DND-41 (cell line): ENCODE data around the gene PRTG.

Experiments used
- ATAC-seq: fragments of 200-7000 bp; cut with Tn5 transposase; 3 replicates; pipeline ENCODE4 v1.9.1; 2021; ENCODE audit warnings: low read depth; ENCODE audit not compliant: insufficient read depth
- DNase-seq: peaks from one replicate; pipeline ENCODE4 v3.0.0-alpha.2; 2020
- H2AFZ ChIP-seq: 2 replicates; pipeline ENCODE4 v1.6.0; 2012; ENCODE audit warnings: low read depth, low read length
- H3K27ac ChIP-seq: 2 replicates; pipeline ENCODE4 v1.5.1; 2012; ENCODE audit warnings: low read length, inconsistent platforms
- H3K27me3 ChIP-seq: fragments of 200-600 bp; sonication (generic); 2 replicates; pipeline ENCODE4 v1.6.0; 2012; ENCODE audit warnings: low read length, mild to moderate bottlenecking, inconsistent platforms; ENCODE audit not compliant: insufficient read depth, poor library complexity
- H3K36me3 ChIP-seq: 2 replicates; pipeline ENCODE4 v1.5.1; 2012; ENCODE audit warnings: low read length, inconsistent platforms; ENCODE audit not compliant: insufficient read depth
- H3K4me1 ChIP-seq: 2 replicates; pipeline ENCODE4 v1.5.1; 2012; ENCODE audit warnings: mild to moderate bottlenecking, low read length; ENCODE audit not compliant: insufficient read depth
- H3K4me2 ChIP-seq: 2 replicates; pipeline ENCODE4 v1.6.0; 2012; ENCODE audit warnings: mild to moderate bottlenecking, moderate library complexity, low read length, inconsistent platforms; ENCODE audit not compliant: insufficient read depth
- H3K4me3 ChIP-seq, 2 experiments: fragments of 200-600 bp in 1 of 2; shearing (Covaris generic) in 1 of 2; 2 replicates each; pipeline ENCODE4 v1.5.1; 2012 to 2016; ENCODE audit warnings: inconsistent platforms in 2 of 2, low read length in 2 of 2, mild to moderate bottlenecking in 2 of 2, low read depth in 1 of 2, moderate library complexity in 1 of 2
- H3K79me2 ChIP-seq: 2 replicates; pipeline ENCODE4 v1.6.0; 2012; ENCODE audit warnings: low read length, inconsistent platforms; ENCODE audit not compliant: insufficient read depth
- H3K9ac ChIP-seq: 2 replicates; pipeline ENCODE4 v1.6.0; 2012; ENCODE audit warnings: low read depth, mild to moderate bottlenecking, inconsistent platforms, low read length, moderate library complexity
- H3K9me3 ChIP-seq: 2 replicates; pipeline ENCODE4 v1.5.1; 2012; ENCODE audit warnings: low read length, moderate library complexity, mild to moderate bottlenecking, inconsistent platforms; ENCODE audit not compliant: insufficient read depth, severe bottlenecking
- H4K20me1 ChIP-seq: 2 replicates; pipeline ENCODE4 v1.6.0; 2012; ENCODE audit warnings: low read length; ENCODE audit not compliant: insufficient read depth
- CTCF ChIP-seq: IDR thresholded peaks from 2 replicates; pipeline ENCODE4 v1.5.1; 2012; ENCODE audit warnings: borderline replicate concordance, low read length, moderate library complexity, mild to moderate bottlenecking; ENCODE audit not compliant: poor library complexity, severe bottlenecking; ENCODE audit errors: extremely low read depth
- EZH2 ChIP-seq: IDR thresholded peaks from 3 replicates; pipeline ENCODE4 v1.6.1; 2012; ENCODE audit warnings: borderline replicate concordance, low read depth, mild to moderate bottlenecking, moderate library complexity, low read length, inconsistent platforms; ENCODE audit not compliant: severe bottlenecking

Gene PRTG

GRCh38 chr15:55618387-55618786 is 124.6 kb downstream of the PRTG start:
- H3K9me3 ChIP-seq, result no peaks in the 10 kb centered on the region
- no peaks in the 10 kb centered on the region for H3K79me2 ChIP-seq
- H3K36me3 ChIP-seq, result no peaks in the 10 kb centered on the region
- no peak overlapping the region for H2AFZ ChIP-seq
- H3K4me2 ChIP-seq, result no peak overlapping the region
- H3K4me1 ChIP-seq, result no peaks in the 10 kb centered on the region
- TF ChIP-seq CTCF (no peak), EZH2 (no peak)
- no peaks in the 10 kb centered on the region for H4K20me1 ChIP-seq
- no peak for ATAC-seq
- H3K27ac ChIP-seq, result no peak overlapping the region
- H3K9ac ChIP-seq, result no peak overlapping the region
- H3K4me3 ChIP-seq, result no peak overlapping the region
- DNase-seq, result no peak
- H3K27me3 ChIP-seq, result peaks cover 4% of the 10 kb centered on the region

- TF ChIP-seq EZH2, result no peak
- Histone ChIP-seq H2AFZ (no peak overlapping the region), H3K9me3 (no peaks in the 10 kb centered on the region), H3K4me2 (no peak overlapping the region), H3K4me3 (no peak overlapping the region), H4K20me1 (no peaks in the 10 kb centered on the region), H3K27me3 (peaks cover 4% of the 10 kb centered on the region), H3K4me1 (no peaks in the 10 kb centered on the region), H3K9ac (no peak overlapping the region), H3K79me2 (no peaks in the 10 kb centered on the region), H3K27ac (no peak overlapping the region), H3K36me3 (no peaks in the 10 kb centered on the region)
- ATAC-seq (no peak), DNase-seq (no peak)
Measured at GRCh38 chr15:55615445-55615844, 127.5 kb downstream of the PRTG start.

- no peak for ATAC-seq
- no peaks in the 10 kb centered on the region for H3K4me1 ChIP-seq
- H3K4me3 ChIP-seq, result no peak overlapping the region
- H3K9me3 ChIP-seq, result no peaks in the 10 kb centered on the region
- TF ChIP-seq CTCF, result no peak
- TF ChIP-seq EZH2, result no peak
- DNase-seq, result no peak
- no peak overlapping the region for H3K9ac ChIP-seq
- peaks cover 4% of the 10 kb centered on the region for H3K27me3 ChIP-seq
- no peaks in the 10 kb centered on the region for H3K36me3 ChIP-seq
- no peaks in the 10 kb centered on the region for H3K79me2 ChIP-seq
- H3K4me2 ChIP-seq, result no peak overlapping the region
- no peaks in the 10 kb centered on the region for H4K20me1 ChIP-seq
- H2AFZ ChIP-seq, result no peak overlapping the region
- no peak overlapping the region for H3K27ac ChIP-seq
Measured at GRCh38 chr15:55613727-55614126, 129.2 kb downstream of the PRTG start.

GRCh38 chr15:55606214-55606613 is 136.7 kb downstream of the PRTG start:
- Histone ChIP-seq H3K79me2 (no peaks in the 10 kb centered on the region), H2AFZ (no peak overlapping the region), H3K9ac (no peak overlapping the region), H3K27ac (no peak overlapping the region), H4K20me1 (no peaks in the 10 kb centered on the region), H3K4me3 (no peak overlapping the region), H3K27me3 (no peaks in the 10 kb centered on the region), H3K36me3 (no peaks in the 10 kb centered on the region), H3K4me1 (no peaks in the 10 kb centered on the region), H3K9me3 (no peaks in the 10 kb centered on the region), H3K4me2 (no peak overlapping the region)
- no peak for ATAC-seq
- no peak for DNase-seq
- TF ChIP-seq CTCF, result no peak
- no peak for TF ChIP-seq EZH2
